Smooth muscle cell of bladder (primary cell): ENCODE data around the gene LYSET. TPM values are rescaled to one million over a fixed set of nuclear protein-coding genes. Genes with fewer than 3 reads are reported as not detected.

Experiments
- total RNA-seq: library from RNA; depleted of rRNA; stranded (reverse); fragments of >200 nt; gene quantifications from 2 replicates; pipeline ENCODE4 v1.2.3, GENCODE V29; 2014

Gene LYSET
- 5.4 and 7.5 TPM in 2 replicates for total RNA-seq

GRCh38 chr14:93184391-93185348, at the start of gene LYSET, which contains the start of gene MOAP1:
Gene LYSET (plus strand): TSS chr14:93185317. CDS start chr14:93185406, 89 bp downstream.
Gene MOAP1 (minus strand): TSS chr14:93184897. CDS start chr14:93184242, 655 bp downstream.

GRCh38 chr14:93206793-93207467, 21.8 kb downstream of the LYSET start, which contains the start of the genes GON7 and UBR7:
Gene GON7 (minus strand): TSS chr14:93207065. CDS start chr14:93207037, 28 bp downstream.
Gene UBR7 (plus strand): TSS chr14:93207256. CDS start chr14:93207292, 36 bp downstream.

Other genes with a start within 250 kb of the LYSET start
- 7.3 and 9.4 TPM in 2 replicates for gene ITPK1, start 69.4 kb upstream of the LYSET start, total RNA-seq
- 11.4 and 11.9 TPM in 2 replicates for gene MOAP1, start 420 bp upstream of the LYSET start, total RNA-seq
- gene GON7, start 21.7 kb downstream of the LYSET start, total RNA-seq, result 10.5 and 12.4 TPM in 2 replicates
- gene UBR7, start 21.9 kb downstream of the LYSET start, total RNA-seq, result 18.1 and 18.2 TPM in 2 replicates
- gene BTBD7, start 147.7 kb downstream of the LYSET start, total RNA-seq, result 18.1 and 24.9 TPM in 2 replicates
- not detected in 2 replicates for gene COX8C, start 161.9 kb downstream of the LYSET start, total RNA-seq
- under 0.01 and 0.18 TPM in 2 replicates for gene UNC79, start 245.6 kb downstream of the LYSET start, total RNA-seq